GM06990 (cell line): Measurements from ENCODE around the gene PRSS8.

ENCODE experiments used
- DNase-seq: peaks from one replicate; pipeline ENCODE4 v3.0.0-alpha.2; 2011; ENCODE audit not compliant: insufficient read length; ENCODE audit errors: extremely low read depth
- H3K27me3 ChIP-seq: replicated peaks from 2 replicates; pipeline ENCODE4 v1.6.0; 2011; ENCODE audit warnings: low read length; ENCODE audit not compliant: control insufficient read depth, insufficient read depth
- H3K36me3 ChIP-seq: 2 replicates; pipeline ENCODE4 v1.5.1; 2011; ENCODE audit warnings: low read length; ENCODE audit not compliant: control insufficient read depth, insufficient read depth
- H3K4me3 ChIP-seq: replicated peaks from 2 replicates; pipeline ENCODE4 v1.5.1; 2011; ENCODE audit warnings: low read depth, mild to moderate bottlenecking, control low read depth, low read length
- CTCF ChIP-seq: IDR thresholded peaks from 2 replicates; pipeline ENCODE4 v1.5.1; 2011; ENCODE audit warnings: low read length, control low read depth, mild to moderate bottlenecking, inconsistent platforms; ENCODE audit not compliant: insufficient read depth, poor library complexity, severe bottlenecking

The PRSS8 gene

GRCh38 chr16:31134091-31134571, 1.4 kb downstream of the PRSS8 start:
- TF ChIP-seq CTCF: no peak
- Histone ChIP-seq H3K36me3 (peaks cover 9% of the 10 kb centered on the region), H3K27me3 (no peaks in the 10 kb centered on the region), H3K4me3 (no peak overlapping the region)
- DNase-seq: no peak

DNA sequence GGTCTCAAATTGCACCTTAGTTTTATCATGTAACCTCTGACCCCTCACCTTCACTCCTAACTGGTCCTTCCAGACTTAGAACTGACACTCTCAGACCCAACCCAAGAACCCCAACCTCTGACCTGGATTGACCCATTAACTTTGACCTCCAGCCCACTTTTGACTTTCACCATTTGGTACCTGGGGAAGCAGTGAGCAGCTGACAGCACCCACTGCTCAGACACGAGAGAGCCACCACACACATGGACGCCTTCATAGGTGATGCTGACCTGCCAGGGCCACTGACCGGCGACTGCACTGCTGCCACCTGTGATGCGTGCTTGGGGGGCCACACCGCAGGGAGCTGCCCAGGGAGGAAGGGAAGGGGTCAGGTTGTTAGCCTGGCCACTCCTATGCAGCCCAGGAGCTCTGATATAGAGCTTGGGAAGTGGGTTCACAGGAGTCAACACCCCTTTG, 2.5 kb downstream of the PRSS8 start:
- Histone ChIP-seq H3K36me3 (peaks cover 9% of the 10 kb centered on the region), H3K27me3 (no peaks in the 10 kb centered on the region), H3K4me3 (no peak overlapping the region)
- TF ChIP-seq CTCF: no peak
- no peak for DNase-seq

DNA sequence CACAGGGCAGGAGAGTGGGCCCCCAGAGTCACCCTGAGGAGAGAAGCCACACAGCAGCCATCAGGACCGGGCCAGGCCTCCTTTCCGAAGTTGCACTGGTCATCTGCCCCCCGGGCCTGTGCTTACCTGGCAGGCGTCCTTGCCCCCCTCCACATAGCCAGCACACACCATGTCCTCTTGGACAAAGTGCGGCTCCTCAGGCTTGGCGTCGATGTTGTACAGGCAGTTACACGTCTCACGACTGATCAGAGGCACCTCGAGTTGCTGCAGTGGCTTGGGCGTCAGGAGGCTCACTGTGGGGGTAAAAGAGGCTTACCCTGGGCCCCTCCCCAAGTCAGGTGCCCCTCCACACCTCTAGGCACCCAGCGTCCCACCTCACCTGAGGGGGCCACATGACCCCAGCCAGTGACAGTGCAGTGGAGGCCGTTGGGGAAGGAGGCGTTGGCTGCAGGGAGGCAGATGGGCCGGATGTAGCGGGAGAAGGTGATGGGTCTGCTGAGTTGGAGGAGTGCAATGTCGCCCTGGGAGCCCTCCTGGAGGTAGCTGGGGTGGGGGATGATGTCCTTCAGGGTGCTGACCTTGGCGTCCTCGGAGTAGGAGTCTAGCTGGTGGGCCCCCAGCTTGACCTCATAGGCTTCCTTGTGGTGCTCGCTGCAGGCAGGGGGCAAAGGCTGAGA, 3.1 kb downstream of the PRSS8 start:
- H3K4me3 ChIP-seq: no peak overlapping the region
- TF ChIP-seq CTCF: no peak
- DNase-seq: no peak

DNA sequence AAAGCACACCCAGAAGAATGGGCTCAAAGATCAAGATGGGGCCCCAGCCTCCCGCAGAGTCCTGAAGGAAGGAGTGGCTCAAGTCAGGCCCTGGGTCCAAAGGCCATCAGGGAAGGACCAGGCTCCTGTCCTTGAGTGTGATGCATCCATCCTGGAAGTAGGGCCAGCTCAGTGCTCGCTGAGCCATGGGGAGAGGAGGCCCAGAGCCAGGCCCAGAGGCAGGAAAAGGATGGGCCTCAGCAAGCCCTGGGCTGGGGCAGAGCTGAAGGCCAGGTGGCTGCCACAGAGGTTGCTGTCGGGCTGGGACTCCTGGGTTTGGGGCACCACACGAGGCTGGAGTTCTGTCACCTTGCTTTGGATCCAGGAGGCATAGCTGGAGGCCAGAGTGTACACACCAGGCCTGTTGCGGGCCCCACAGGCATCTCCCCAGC, 3.7 kb downstream of the PRSS8 start:
- Histone ChIP-seq H3K4me3 (no peak overlapping the region), H3K36me3 (peaks cover 10% of the 10 kb centered on the region), H3K27me3 (no peaks in the 10 kb centered on the region)
- no peak for DNase-seq
- TF ChIP-seq CTCF: no peak

More for the DNA sequence above, 3.1 kb downstream of the PRSS8 start:
- Histone ChIP-seq H3K27me3 (no peaks in the 10 kb centered on the region), H3K36me3 (peaks cover 9% of the 10 kb centered on the region)

DNA sequence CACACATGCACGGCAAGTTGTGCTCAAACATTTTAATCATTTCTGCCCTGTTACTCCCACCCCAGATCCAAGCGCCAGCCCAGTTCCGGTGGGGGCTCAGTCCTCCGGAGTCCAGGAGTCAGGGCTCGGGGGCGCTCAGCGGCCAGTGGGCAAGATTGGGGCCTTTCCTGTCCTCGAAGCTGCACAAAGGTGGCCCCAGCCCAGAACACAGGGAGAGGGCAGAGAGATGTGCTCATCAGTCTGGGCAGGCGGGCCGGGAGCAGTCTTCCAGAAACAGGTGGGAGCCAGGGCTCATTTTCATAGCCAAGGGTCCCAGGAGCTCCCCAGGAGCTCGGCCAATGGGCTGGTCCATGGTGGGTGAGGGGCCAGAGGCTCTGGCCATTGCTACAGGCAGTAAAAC, 4.1 kb downstream of the PRSS8 start:
- no peak overlapping the region for H3K4me3 ChIP-seq
- DNase-seq: no peak
- no peak for TF ChIP-seq CTCF
- H3K36me3 ChIP-seq: peaks cover 10% of the 10 kb centered on the region
- no peaks in the 10 kb centered on the region for H3K27me3 ChIP-seq
